NCI-H128 (cell line): ENCODE data around the gene PIBF1.
"Not testable (repeated sequence)": the region's sequence is repeated elsewhere in the genome, so short reads cannot be mapped to it uniquely, and the experiment has no call there.

Source experiments
- DNase-seq: peaks from one replicate; lab custom pipeline; 2025; ENCODE audit not compliant: unreplicated experiment; lab: John Stamatoyannopoulos, UW

Gene PIBF1

DNA sequence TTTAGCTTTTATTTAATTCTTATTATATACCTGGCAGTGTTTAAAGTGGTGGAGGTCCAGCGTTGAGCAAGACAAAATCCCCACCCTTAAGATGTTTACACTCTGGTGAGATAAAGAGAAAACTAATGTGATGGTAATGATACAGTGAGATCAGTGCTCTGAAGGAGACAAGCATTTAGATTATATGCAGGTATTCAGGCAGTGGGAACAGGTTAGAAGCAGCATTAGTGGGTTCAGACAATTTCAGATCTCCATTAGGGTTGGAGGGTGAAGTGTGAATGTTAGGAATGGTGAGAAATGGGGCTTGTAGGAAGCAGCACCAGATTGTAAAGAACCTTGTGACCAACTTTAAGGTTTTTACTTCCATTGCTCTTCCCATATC is 39.0 kb downstream of the PIBF1 start:
- no peak for DNase-seq

DNA sequence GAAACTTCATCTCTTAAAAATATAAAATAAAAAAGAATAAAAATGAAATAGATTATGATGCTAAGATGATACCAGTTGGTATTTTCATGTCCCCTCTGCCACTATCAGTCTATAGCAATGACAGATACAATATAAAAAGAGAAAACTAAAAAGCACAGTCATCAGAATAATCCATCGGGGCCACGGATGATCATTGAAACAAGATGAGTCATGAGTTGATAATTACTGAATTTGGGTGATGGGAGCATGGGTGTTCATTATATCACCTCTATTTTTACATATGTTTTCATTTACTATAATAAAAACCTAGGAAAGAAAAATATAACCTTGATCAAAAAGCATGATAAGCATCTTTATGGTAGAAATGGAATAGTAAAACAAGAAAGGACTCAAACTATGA is 41.1 kb downstream of the PIBF1 start:
- no peak for DNase-seq

DNA sequence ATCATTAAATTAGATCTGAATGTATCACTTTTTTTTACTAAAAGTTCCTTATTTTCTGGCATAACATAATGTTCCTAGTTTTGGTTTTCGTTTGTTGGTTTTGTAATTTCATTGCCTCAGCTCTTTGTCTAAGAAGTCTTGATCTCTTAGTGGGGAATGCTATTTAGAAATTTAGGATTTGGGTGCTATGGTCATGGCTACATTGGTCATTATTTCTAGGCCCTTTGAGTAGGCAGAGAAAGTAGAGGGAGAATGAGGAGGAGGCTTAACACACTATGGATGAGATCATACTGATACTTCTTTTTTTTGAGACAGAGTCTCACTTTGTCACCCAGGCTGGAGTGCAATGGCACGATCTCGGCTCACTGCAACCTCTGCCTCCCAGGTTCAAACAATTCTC is 41.8 kb downstream of the PIBF1 start:
- DNase-seq = no peak

DNA sequence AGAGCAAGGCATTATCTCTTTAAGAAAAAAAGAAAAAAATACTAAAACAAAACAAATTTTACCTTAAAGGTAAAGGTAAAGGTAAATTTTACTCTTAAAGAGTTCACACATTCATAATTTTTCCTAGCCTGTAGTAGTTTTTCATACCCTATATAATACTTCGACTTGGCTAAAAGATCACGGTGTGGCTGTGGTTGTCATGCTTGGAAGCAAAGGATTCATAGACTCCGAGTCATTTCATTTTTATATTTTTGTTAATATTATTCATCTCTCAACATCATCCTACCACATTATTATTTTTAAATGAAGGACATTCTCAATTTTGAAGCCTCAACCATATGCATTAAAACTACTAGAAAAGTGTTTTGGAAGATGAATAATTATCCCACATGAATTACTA is 52.7 kb downstream of the PIBF1 start:
- no peak for DNase-seq

DNA sequence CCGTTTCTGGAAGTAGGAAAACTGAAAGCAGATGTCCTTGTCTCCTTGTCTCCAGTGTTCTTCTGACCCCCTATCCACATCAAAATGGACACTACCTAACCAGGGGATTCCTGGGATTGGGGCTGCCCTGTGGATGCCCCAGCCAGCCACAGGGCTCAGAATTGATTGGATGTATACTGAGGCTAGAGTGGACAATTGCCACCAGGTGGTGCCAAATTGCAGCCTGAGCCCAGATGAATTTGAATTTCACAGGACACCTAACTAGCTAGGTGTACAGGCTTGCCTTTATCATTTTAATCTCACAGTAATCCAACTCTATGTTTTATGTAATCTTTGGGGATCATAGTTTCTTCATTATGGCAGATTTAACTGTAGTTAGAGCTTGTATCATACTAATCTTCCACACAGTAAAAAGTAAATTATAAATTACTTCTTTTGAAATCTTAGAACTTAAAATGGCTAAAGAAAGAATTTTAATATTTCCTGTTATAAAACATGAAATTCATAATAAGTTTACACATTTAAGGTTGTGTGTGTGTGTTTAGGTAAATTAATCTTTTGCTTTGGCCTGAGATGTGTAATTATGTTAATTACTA is 58.0 kb downstream of the PIBF1 start:
- DNase-seq = peak; percentile 3

DNA sequence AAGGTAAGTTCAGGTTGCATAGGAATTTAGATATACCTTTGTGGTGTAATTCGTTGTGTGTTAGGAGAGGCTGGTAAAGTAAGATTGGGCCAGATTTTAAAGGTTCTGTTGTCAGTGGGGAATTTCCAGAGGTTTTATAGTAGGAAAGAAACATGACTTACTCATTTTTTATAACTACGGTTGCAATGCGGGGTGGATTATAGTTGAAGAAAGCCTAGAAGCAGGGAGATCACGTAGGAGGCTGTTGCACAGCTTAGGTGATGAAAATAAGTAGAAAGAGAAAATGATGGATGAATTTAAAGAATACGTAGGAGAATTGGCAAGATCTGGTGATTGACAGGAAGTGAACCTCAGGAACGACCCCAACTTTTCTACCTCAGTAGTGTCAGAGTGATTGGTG is 61.1 kb downstream of the PIBF1 start:
- no peak for DNase-seq

DNA sequence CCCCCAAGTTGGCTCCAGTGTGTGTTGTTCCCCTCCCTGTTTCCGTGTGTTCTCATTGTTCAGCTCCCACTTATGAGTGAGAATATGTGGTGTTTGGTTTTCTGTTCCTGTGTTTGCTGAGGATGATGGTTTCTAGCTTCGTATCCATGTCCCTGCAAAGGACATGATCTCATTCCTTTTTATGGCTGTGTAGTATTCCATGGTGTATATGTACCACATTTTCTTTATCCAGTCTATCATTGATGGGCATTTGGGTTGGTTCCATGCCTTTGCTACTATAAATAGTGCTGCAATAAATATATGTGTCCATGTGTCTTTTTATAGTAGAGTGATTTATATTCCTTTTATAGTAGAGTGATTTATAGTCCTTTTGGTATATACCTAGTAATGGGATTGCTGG is 63.2 kb downstream of the PIBF1 start:
- not testable (repeated sequence) for DNase-seq

DNA sequence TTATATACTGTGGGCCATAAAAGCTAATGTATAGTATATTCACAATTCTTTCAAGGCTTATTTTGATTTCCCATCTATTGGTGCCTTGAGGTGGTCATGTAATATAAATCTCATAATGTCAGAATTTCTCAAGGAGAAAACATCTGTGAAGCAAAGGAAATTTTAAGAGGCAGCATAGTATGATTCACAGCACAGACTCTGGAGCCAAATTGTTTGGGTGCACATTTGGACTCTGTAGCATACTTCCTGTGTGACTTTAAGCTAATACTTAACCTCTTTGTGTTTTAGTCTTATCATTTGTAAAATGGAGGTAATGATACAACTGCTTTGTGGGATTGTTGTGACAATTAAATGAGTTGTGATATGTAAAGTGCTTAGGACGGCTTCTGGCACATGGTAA is 67.6 kb downstream of the PIBF1 start:
- DNase-seq = no peak

DNA sequence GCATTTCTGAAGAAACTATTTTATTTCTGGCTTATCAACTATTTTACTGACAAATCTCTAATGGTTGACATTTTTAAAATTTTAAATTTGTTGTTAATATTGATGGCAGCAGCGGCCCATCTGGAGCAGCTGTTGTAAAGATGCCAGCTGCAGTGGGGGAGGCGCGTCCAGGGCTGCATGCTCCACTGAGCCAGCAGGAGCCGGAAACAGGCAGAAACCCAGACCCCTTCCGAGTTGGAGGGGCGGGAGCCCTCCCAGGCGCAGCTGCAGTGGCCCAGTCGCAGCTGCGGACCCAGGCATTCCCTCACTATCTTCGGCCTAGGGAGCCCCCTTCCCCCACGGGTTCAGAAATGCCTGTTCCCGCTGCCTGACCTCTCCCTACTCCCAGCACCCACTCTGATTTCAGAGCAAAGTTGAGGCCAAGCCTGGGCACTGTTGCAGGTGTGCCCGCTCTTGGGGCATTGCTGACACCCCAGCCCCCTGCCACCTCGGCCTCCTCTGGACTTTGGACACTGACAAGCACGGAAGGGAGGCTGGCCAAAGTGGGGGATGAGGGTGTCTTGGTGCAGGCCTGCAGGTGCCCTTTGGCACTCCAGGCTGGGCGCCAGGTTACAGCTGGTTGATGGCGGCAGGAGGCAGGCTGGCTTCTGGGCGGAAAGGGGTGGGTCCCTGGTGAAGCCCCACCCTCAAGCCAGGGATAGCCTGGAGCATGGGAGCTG is 69.2 kb downstream of the PIBF1 start:
- no peak for DNase-seq

DNA sequence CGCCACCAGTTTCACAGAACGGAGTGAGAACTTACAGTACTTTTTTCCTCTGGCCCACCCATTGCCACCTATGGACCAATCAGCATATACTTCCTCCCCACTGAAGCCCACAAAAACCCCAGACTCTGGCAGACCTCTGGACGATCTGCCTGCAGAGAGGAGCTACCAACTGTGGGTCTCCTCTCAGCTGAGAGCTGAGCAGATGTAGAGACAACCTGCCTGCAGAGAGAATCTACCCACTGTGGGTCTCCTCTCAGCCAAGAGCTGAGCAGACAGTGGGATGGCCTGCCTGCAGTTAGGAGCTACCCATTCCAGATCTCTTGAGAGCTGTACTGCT is 69.7 kb downstream of the PIBF1 start:
- DNase-seq = no peak

DNA sequence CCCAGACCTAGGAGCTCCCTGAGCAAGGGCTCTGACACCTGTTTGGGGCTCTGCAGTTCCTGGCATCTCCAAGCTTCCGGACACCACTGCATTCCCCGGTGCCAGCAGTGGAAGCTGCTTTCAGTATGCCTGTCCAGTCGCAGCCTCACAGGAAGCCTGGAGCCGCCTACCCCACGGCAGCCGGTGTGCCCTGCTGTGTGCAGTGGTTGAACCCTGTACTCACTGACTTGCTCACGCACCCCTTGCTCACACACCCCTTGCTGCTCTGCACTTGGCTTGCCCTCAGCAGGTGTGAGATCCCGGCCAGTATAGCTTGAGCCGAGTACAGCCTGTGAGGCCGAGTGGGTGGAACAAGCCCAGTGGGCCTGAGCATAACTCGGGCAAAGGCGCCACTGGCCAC is 70.3 kb downstream of the PIBF1 start:
- DNase-seq = no peak

DNA sequence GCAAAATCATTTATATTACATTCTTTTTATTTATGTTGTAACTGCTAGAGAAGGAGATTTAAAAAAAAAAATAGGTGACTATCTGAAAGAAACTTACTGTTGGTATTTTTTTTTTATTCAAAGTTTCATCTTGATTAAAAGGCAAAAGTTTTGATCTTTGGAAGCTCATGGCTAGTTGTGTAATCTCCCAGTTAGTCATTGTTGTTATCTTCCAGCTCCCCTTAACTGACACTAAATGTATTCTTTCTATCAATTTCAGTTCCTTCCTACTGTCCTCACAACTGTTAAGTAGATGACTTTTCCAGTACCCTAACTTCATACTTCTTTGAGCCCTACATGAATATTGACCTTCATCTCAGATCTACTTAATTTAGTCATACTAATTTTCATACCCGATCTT is 71.1 kb downstream of the PIBF1 start:
- no peak for DNase-seq

DNA sequence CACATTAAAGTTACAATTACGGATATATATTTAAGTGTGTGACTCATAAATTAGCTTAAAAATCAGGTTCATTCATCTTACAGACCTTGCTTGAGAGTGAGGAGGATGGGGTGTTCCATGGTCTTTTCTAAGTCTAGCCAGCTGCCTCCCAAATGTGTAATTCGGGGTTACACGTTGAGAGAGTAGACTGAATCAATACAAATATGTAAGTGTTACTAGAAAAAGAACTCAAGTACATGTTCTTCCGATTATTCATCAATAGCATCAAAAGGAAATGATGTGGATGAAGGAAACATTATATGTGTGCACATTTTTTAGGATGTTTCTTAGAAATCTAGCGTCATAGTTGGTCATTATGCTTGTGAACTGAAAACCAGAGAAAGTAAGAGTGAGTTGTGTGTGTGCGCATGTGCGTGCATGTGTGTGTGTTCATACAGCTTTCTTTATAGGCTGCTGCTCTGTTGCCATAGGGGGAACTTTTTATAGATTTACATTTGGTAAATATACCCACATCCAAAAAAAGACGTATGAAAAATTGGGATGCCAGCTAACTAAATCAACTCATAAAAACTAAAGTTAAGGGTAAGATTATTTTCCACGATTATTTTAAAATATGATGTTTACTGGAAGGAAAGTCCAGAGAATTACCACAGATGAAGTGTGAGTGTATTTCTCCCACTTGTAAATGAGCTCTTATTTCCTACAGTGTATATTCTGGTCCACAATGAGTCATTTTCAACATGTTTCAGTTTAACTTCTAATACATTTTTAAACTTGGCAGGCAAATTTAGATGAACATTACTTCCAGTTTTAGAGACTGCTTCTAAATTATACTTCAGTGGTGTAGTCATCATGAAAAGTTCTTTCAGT is 82.4 kb downstream of the PIBF1 start:
- DNase-seq = no peak

DNA sequence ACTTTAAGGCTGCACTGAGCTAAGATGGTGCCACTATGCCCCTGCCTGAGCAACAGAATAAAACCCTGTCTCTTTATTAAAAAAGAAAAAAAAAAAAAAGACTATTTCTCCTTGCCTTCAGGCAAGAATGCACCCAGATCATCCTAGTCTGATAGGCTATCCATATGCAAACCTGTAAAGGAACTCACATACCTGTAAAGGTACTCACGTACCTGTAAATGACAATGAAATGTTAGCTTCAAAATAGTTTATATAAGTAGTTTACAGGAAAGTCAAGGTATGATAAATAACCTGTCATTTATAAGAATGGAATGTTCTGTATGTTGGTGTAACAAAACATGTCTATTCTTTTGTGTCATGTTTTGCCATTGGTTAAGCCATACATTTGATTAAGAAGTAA is 86.3 kb downstream of the PIBF1 start:
- DNase-seq = no peak

DNA sequence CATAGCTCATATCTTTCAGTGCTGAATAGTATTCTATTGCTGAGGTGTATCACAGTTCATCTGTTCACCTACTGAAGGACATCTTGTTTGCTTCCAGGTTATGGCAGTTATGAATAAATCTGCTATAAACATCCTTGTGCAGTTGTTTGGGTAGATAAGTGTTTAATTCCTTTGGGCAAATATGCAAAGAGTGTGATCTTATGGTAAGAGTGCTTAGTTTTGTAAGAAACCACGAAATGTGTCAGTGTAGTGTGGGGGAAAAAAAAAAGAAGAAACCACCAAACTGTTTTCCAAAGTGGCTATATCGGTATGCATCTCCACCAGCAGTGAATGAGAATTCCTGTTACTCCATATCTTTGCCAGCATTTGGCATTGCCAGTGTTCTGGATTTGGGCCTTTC is 93.3 kb downstream of the PIBF1 start:
- DNase-seq = no peak

DNA sequence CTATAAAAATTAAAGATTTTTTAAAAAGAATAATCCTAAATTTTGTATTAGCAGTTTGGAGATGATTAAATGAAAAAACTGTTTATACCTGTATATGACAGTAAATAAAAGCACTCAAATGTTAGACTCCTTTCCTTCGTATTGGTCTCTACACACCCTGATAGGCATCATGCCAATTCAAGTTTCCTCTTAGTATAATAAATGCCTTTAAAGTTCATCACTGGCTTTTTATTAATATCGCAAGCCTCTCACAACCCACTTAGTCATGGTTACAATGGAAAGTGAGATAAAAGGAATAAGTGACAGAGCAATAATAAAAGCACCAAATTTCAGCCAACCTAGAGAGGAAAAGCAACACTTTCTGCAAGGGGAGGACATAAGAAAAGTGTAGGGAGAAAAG is 102.2 kb downstream of the PIBF1 start:
- no peak for DNase-seq

DNA sequence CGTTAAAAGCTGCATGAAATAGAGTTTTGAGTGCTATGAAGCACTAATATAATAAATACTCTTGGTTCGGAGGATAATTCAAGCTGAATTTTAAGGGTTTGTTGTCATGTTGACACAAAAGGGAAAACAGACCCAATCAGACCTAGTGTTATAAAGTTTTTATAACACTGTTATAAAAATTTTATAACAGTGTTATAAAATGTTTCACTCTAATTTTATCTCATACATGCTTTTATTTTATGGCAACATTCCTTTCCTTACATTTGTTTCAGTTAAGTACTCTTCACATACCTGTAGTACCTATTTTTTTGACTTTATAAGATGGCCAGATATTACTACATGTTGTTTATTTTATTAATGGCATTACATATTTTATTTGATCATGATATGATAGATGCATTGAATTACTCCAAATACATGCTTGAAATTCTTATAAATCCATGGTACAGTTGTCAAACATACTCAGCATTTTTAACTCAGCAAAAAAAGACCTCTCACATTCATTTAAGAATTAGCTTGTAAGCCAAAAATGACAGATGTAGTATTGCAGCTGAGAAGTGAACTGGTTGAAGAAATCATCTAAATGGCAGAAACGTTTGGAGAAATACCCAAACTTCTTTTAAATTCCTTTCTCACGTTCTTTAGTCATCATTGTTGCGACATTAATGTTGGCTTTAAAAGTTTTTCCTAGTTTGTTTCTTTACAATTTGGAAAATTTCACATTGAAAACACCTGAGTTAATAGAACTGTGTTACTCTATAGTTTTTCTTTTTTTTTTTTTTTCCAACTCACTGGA is 104.5 kb downstream of the PIBF1 start:
- DNase-seq = no peak

DNA sequence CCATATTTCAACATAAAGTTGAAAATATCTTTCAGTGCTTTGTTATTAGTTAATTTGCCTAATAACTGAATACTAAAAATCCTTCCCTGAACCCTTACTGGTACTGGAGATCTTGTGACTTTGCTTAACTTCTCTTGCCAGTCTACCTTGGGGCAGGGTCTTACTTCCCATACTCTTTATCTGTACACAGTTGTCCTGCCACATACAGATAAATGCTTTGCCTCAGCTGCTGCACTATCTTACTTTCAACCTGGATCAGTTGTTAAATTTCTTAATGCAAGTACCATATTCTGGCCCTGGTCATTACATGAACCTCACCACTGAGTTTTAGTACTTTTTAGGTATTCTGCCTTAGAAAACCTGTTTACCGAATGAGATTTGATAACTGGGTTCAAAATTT is 107.6 kb downstream of the PIBF1 start:
- no peak for DNase-seq

DNA sequence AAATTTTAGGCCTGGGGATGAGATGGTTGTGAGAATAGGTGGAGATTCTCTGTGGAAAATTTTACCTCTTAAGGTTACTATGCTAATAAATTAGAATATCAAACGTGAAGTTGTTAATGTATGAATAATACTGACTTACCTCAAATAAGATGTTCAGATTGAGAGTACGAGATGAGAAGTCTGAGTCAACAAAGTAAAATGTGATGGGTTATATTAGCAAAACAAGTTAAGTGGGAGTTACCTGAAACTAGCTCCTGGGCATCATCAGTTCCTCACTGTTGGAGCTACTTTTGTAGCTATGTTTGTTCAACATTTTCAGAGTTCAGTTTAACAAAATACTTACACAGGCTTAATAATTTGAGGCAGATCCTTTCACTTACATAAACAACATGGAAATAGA is 108.6 kb downstream of the PIBF1 start:
- DNase-seq = no peak

DNA sequence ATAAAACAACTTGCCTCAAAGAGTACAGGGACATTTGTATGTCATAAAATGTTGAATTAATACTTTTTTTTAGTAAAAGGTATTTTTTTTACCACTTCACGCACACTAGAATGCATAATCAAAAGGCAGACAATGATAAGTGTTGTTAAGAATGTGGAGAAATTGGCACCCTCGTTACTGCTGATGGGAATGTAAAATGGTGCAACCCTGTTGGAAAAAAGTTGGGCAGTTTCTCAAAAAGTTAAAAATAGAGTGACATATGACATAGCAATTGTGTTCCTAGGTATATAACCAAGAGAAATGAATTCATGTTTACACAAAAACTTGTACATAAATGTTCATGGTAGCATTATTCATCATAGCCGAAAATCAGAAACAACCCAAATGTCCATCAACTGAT is 109.5 kb downstream of the PIBF1 start:
- no peak for DNase-seq

DNA sequence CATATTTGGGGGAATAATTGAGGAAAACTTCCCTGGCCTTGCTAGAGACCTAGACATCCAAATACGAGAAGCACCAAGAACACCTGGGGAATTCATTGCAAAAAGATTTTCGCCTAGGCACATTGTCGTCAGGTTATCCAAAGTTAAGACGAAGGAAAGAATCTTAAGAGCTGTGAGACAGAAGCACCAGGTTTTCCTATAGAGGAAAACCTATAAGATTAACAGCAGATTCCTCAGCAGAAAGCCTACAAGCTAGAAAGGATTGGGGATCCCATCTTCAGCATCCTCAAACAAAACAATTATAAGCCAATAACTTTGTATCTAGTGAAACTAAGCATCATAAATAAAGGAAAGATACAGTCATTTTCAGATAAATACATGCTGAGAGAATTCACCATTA is 114.9 kb downstream of the PIBF1 start:
- no peak for DNase-seq

DNA sequence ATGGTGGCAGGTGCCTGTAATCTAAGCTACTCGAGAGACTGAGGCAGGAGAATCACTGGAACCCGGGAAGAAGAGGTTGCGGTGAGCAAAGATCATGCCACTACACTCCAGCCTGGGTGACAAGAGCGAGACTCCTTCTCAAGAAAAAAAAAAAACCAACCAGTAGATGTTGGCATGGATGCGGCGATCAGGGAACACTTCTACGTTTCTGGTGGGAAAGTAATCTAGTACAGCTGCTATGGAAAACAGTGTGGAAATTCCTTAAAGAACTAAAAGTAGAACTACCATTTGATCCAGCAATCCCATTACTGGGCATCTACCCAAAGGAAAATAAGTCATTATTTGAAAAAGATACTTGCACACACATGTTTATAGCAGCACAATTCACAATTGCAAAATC is 119.6 kb downstream of the PIBF1 start:
- not testable (repeated sequence) for DNase-seq
